SK-N-MC (cell line): ENCODE measurements around the gene NCOA4.
A peak's percentile ranks its signal among the peaks of the same experiment; 100 is the strongest.

Experiments used
- DNase-seq: peaks from one replicate; pipeline ENCODE4 v3.0.0-alpha.2; 2011; ENCODE audit warnings: low read depth, low spot score
- H3K27ac ChIP-seq: fragments of 200-600 bp; sonication (generic); 2 replicates; pipeline ENCODE4 v1.5.1; 2016; ENCODE audit warnings: mixed run types
- H3K36me3 ChIP-seq: fragments of 200-600 bp; sonication (generic); 2 replicates; pipeline ENCODE4 v1.6.1; 2017; ENCODE audit warnings: antibody characterized with exemption, low read length, mixed read lengths; ENCODE audit not compliant: insufficient read depth
- H3K4me3 ChIP-seq: fragments of 200-600 bp; sonication (generic); 2 replicates; pipeline ENCODE4 v1.5.1; 2016
- H3K9ac ChIP-seq: fragments of 200-600 bp; sonication (generic); 2 replicates; pipeline ENCODE4 v1.8.0; 2017; ENCODE audit warnings: mixed run types, mixed read lengths; ENCODE audit not compliant: insufficient read length
- H3K9me3 ChIP-seq: fragments of 200-600 bp; sonication (generic); 2 replicates; pipeline ENCODE4 v1.6.1; 2017; ENCODE audit warnings: low read depth, mild to moderate bottlenecking, antibody characterized with exemption, low read length, moderate library complexity, mixed read lengths
- EZH2 ChIP-seq: fragments of 200-600 bp; sonication (generic); IDR thresholded peaks from one replicate; pipeline ENCODE4 v1.6.1; 2017; ENCODE audit warnings: antibody characterized with exemption
- FOXP2 ChIP-seq: optimal IDR thresholded peaks from 2 replicates; pipeline ENCODE3; 2011; ENCODE audit warnings: mild to moderate bottlenecking, moderate library complexity; ENCODE audit not compliant: insufficient read depth; ENCODE audit errors: extremely low read length, control extremely low read depth
- POLR2AphosphoS5 ChIP-seq: IDR thresholded peaks from 2 replicates; pipeline ENCODE4 v1.6.1; 2012; ENCODE audit warnings: mild to moderate bottlenecking, low read depth, low read length, borderline replicate concordance

The NCOA4 gene

DNA sequence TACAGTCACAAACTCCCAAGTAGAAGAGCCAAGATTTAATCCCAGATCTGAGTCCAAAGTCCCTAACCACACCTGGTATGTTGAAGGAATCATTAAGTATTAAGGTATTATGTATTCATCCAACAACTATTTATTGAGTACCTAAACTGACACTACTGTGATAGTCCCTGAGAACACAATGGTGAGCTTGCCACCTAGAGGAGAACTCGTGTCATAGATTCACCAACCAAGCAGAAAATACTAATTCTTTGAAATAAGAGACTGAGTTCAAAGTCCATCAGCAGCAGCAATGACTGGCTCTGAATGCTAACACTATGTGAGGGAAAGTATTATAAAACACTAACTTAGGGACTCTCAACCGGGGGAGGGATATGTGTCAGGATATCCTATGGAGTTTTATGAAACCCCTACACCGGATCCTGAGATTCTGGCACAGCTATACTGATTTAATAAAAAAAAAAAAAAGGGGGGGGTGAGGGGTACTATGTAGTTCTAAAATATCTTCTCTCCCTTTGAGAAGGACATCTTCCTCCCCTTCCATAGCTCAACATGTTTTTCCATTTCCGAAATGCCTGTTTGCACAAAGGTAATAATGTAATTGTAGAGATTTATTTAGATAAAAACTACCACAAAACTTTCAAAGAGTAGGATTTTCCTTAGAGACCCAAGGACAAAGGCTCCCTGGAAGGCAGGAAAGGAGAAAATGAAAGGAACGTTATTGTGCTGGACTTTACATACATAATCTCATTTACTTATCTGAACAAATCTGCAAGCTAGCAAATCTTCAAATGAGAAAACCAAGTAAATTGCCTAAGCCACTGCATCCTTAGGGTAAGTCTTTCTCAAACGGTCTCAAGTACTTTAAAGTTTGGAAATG, 1.6 kb downstream of the NCOA4 start:
- H3K36me3 ChIP-seq, result no peaks in the 10 kb centered on the region
- DNase-seq, result peak; percentile 50
- H3K27ac ChIP-seq, result peak overlapping the region; percentile 54; the same call in 1 of the 2 replicates
- TF ChIP-seq EZH2 (no peak), POLR2AphosphoS5 (no peak), FOXP2 (no peak)
- H3K9me3 ChIP-seq, result no peaks in the 10 kb centered on the region
- H3K9ac ChIP-seq, result peak overlapping the region; percentile 89
- peak overlapping the region; percentile 81 for H3K4me3 ChIP-seq

GRCh38 chr10:46026106-46026505, 4.3 kb downstream of the NCOA4 start:
- Histone ChIP-seq H3K4me3 (no peak overlapping the region), H3K9me3 (no peaks in the 10 kb centered on the region), H3K36me3 (no peaks in the 10 kb centered on the region), H3K9ac (no peak overlapping the region), H3K27ac (no peak overlapping the region)
- DNase-seq, result no peak
- TF ChIP-seq FOXP2 (no peak), POLR2AphosphoS5 (no peak), EZH2 (no peak)

- Histone ChIP-seq H3K9ac (no peak overlapping the region), H3K27ac (no peak overlapping the region), H3K9me3 (no peaks in the 10 kb centered on the region), H3K4me3 (no peak overlapping the region), H3K36me3 (no peaks in the 10 kb centered on the region)
- DNase-seq, result no peak
- no peak for TF ChIP-seq FOXP2
These were observed 5.0 kb downstream of the NCOA4 start for GRCh38 chr10:46025406-46025805.

DNA sequence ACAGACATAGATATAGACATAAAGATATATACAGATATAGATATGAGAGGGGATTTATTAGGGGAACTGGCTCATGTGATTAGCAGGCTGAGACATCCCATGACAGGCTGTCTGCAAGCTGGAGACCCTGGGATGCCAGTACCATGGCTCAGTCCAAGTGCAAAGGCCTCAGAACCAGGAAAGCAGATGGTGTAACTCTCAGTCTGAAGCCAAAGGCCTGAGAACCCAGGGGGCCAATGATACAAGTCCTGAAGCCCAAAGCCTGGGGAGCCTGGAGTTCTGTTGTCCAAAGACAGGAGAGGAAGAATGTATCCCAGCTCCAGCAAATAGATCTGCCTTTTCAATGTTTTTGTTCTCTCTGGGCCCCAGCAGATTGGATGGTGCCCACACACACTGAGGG, 5.5 kb downstream of the NCOA4 start:
- no peaks in the 10 kb centered on the region for H3K9me3 ChIP-seq
- no peak for DNase-seq
- no peak overlapping the region for H3K9ac ChIP-seq
- H3K4me3 ChIP-seq, result no peak overlapping the region
- H3K36me3 ChIP-seq, result no peaks in the 10 kb centered on the region
- TF ChIP-seq POLR2AphosphoS5, result no peak
- no peak for TF ChIP-seq EZH2
- TF ChIP-seq FOXP2, result no peak
- H3K27ac ChIP-seq, result no peak overlapping the region

GRCh38 chr10:46022978-46023702, 7.3 kb downstream of the NCOA4 start:
- Histone ChIP-seq H3K9me3 (no peaks in the 10 kb centered on the region), H3K27ac (no peak overlapping the region), H3K4me3 (peak overlapping the region; percentile 77), H3K36me3 (no peaks in the 10 kb centered on the region), H3K9ac (peak overlapping the region; percentile 47)
- no peak for TF ChIP-seq POLR2AphosphoS5
- no peak for TF ChIP-seq FOXP2
- no peak for TF ChIP-seq EZH2
- DNase-seq, result no peak

DNA sequence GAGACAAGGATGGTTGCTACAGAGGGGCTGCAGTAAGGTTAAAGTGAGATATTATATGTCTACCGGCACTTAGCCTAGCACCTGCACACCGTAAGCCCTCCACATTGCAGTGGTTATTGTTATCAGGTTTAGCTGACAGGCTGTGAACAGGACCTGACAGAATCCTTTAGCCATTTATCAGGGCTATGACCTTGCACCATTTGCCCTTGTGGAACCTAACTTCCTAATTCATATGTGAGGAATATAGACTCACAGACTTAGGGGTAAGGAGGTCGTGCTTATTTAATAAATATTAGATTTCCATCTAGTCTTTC, 10.1 kb downstream of the NCOA4 start:
- no peak for DNase-seq
- H3K27ac ChIP-seq, result no peak overlapping the region
- TF ChIP-seq POLR2AphosphoS5, result no peak
- TF ChIP-seq FOXP2, result no peak
- TF ChIP-seq EZH2, result no peak
- H3K36me3 ChIP-seq, result no peaks in the 10 kb centered on the region
- H3K9me3 ChIP-seq, result no peaks in the 10 kb centered on the region
- no peak overlapping the region for H3K9ac ChIP-seq
- no peak overlapping the region for H3K4me3 ChIP-seq

GRCh38 chr10:46019569-46020343, 10.7 kb downstream of the NCOA4 start:
- Histone ChIP-seq H3K36me3 (no peaks in the 10 kb centered on the region), H3K4me3 (no peak overlapping the region), H3K9ac (no peak overlapping the region), H3K9me3 (no peaks in the 10 kb centered on the region), H3K27ac (no peak overlapping the region)
- no peak for DNase-seq
- TF ChIP-seq FOXP2 (no peak), POLR2AphosphoS5 (no peak), EZH2 (no peak)

GRCh38 chr10:46019177-46019528, 11.3 kb downstream of the NCOA4 start:
- H3K9ac ChIP-seq, result no peak overlapping the region
- H3K36me3 ChIP-seq, result peaks cover 4% of the 10 kb centered on the region; the same call in 1 of the 2 replicates
- no peak overlapping the region for H3K4me3 ChIP-seq
- no peaks in the 10 kb centered on the region for H3K9me3 ChIP-seq
- DNase-seq, result no peak
- TF ChIP-seq FOXP2 (no peak), EZH2 (no peak), POLR2AphosphoS5 (no peak)
- no peak overlapping the region for H3K27ac ChIP-seq
